PFSK-1 (cell line): ENCODE data around the gene LRRC41.
A peak's percentile ranks its signal among the peaks of the same experiment; 100 is the strongest.

Source experiments
- FOXP2 ChIP-seq: optimal IDR thresholded peaks from 2 replicates; pipeline ENCODE3; 2011; ENCODE audit warnings: borderline replicate concordance, control low read depth, inconsistent platforms; ENCODE audit not compliant: insufficient read depth; ENCODE audit errors: extremely low read length, extremely low read depth
- POLR2AphosphoS5 ChIP-seq: IDR thresholded peaks from 2 replicates; pipeline ENCODE4 v1.6.1; 2012; ENCODE audit warnings: low read depth, mild to moderate bottlenecking, control low read depth, low read length, moderate library complexity
- SIN3A ChIP-seq: IDR thresholded peaks from 2 replicates; pipeline ENCODE4 v1.6.1; 2012; ENCODE audit warnings: mild to moderate bottlenecking, low read length, moderate library complexity, borderline replicate concordance; ENCODE audit not compliant: insufficient read depth
- TAF1 ChIP-seq: IDR thresholded peaks from 2 replicates; pipeline ENCODE4 v1.6.1; 2012; ENCODE audit warnings: low read length, control low read depth, borderline replicate concordance; ENCODE audit not compliant: insufficient read depth
- TF ChIP-seq, protein P1 (sequence below), 2 experiments: IDR thresholded peaks; 2 replicates each; pipeline versions ENCODE4 v1.6.1 to v1.8.0; 2011 to 2012; ENCODE audit warnings: low read depth in 2 of 2, low read length in 2 of 2, control low read depth in 1 of 2, inconsistent platforms in 1 of 2, mild to moderate bottlenecking in 1 of 2, moderate library complexity in 1 of 2; ENCODE audit not compliant: insufficient read depth in 1 of 2

The LRRC41 gene

DNA sequence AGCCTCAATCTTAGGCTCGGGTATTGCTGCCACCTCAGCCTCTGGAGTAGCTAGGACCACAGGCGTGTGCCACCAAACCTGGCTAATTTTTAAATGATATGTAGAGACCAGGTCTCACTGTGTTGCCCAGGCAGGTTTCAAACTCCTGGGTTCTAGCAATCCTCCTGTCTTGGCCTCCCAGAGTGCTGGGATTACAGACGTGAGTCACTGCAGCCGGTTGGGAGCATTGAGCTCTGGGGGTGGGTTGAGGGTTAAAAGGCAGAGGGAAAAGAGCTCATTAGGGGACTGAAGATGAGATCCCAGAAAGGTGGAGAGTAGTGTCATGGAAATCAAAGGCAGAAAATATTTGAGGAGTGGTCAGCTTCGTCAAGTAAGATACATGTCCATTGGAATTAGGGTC is 48.7 kb downstream of the LRRC41 start:
- TF ChIP-seq FOXP2: no peak
- no peak for TF ChIP-seq POLR2AphosphoS5
- TF ChIP-seq, protein P1, sequence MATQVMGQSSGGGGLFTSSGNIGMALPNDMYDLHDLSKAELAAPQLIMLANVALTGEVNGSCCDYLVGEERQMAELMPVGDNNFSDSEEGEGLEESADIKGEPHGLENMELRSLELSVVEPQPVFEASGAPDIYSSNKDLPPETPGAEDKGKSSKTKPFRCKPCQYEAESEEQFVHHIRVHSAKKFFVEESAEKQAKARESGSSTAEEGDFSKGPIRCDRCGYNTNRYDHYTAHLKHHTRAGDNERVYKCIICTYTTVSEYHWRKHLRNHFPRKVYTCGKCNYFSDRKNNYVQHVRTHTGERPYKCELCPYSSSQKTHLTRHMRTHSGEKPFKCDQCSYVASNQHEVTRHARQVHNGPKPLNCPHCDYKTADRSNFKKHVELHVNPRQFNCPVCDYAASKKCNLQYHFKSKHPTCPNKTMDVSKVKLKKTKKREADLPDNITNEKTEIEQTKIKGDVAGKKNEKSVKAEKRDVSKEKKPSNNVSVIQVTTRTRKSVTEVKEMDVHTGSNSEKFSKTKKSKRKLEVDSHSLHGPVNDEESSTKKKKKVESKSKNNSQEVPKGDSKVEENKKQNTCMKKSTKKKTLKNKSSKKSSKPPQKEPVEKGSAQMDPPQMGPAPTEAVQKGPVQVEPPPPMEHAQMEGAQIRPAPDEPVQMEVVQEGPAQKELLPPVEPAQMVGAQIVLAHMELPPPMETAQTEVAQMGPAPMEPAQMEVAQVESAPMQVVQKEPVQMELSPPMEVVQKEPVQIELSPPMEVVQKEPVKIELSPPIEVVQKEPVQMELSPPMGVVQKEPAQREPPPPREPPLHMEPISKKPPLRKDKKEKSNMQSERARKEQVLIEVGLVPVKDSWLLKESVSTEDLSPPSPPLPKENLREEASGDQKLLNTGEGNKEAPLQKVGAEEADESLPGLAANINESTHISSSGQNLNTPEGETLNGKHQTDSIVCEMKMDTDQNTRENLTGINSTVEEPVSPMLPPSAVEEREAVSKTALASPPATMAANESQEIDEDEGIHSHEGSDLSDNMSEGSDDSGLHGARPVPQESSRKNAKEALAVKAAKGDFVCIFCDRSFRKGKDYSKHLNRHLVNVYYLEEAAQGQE (IDR thresholded peaks at IDR 0.05; ENCODE audit: insufficient read depth in 1 of 2, low read depth in 2 of 2, low read length in 2 of 2): no peak
- TF ChIP-seq SIN3A: no peak
- TF ChIP-seq TAF1: no peak

- TF ChIP-seq POLR2AphosphoS5 (no peak), TAF1 (no peak), SIN3A (no peak)
- TF ChIP-seq, protein P1 (IDR thresholded peaks at IDR 0.05; ENCODE audit: insufficient read depth in 1 of 2, low read depth in 2 of 2, low read length in 2 of 2): no peak
Observed at GRCh38 chr1:46248122-46248920, 55.1 kb downstream of the LRRC41 start.

GRCh38 chr1:46247436-46248121 is 55.8 kb downstream of the LRRC41 start, which contains the start of gene RAD54L:
Gene RAD54L, plus strand, starts transcription at chr1:46247763. Its CDS starts 643 bp downstream, at chr1:46248406.
- peak; percentile 60; the same call in 1 of the 2 replicates for TF ChIP-seq TAF1
- TF ChIP-seq, protein P1 (IDR thresholded peaks at IDR 0.05; ENCODE audit: insufficient read depth in 1 of 2, low read depth in 2 of 2, low read length in 2 of 2): no peak
- peak; percentile 88; the same call in 1 of the 2 replicates for TF ChIP-seq SIN3A
- TF ChIP-seq FOXP2: peak; percentile 68
- TF ChIP-seq POLR2AphosphoS5: peak; percentile 94

DNA sequence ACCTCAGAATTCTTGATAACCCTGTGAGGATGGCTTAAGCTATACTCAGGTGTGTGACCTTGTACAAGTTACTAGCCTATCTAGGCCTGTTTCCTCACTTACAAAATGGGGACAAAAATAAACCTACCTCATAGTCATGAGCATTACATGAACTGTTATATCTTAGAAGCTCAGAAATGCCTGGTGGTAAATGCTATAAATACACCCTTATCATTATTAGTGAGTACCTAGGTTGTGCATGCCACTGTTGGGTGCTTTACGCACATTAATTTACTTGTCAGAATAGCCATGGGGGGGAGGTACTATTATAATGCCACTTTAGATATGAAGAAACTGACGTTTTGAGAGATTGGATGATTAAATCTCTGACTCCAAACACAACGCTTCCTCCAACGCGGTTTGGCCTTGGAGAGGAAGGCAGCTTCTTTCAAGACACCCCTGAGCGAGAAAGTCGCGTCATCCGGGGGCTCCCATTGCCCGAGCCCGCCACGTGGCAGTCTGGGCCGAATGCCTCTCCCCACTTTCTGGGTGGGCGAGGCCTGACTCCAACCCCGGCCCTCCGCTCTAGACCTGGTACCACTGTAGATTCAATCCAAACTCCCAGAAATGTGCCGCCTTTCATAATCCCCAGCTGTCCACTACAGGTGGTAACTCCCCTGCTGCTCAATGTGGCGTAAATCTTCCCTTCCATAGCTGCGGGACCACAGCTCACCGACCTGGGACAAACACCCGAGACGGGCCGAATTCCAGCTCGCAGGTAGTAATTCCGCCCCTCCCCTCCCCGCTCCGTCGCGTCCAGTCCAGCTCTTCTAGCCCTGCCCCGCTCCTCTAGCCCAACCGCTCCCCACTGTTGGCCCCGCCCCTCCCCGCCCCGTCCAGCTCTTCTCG is 56.6 kb downstream of the LRRC41 start:
- TF ChIP-seq, protein P1 (IDR thresholded peaks at IDR 0.05; ENCODE audit: insufficient read depth in 1 of 2, low read depth in 2 of 2, low read length in 2 of 2): no peak
- TF ChIP-seq FOXP2: no peak
- no peak; the same call in 1 of the 2 replicates for TF ChIP-seq POLR2AphosphoS5
- TF ChIP-seq TAF1: no peak
- no peak for TF ChIP-seq SIN3A
